Stimulated activated CD4-positive, alpha-beta T cell treated with anti-CD3 and anti-CD28 coated beads, Interleukin-2, amount 100 ng/mL, for 48 hours (primary cell): ENCODE measurements around the gene MOV10L1.
"Not testable (repeated sequence)": the region's sequence is repeated elsewhere in the genome, so short reads cannot be mapped to it uniquely, and the experiment has no call there.

Source experiments
- DNase-seq, 2 donors: peaks; one replicate each; pipeline ENCODE4 v3.0.0-alpha.2; 2020

The MOV10L1 gene

DNA sequence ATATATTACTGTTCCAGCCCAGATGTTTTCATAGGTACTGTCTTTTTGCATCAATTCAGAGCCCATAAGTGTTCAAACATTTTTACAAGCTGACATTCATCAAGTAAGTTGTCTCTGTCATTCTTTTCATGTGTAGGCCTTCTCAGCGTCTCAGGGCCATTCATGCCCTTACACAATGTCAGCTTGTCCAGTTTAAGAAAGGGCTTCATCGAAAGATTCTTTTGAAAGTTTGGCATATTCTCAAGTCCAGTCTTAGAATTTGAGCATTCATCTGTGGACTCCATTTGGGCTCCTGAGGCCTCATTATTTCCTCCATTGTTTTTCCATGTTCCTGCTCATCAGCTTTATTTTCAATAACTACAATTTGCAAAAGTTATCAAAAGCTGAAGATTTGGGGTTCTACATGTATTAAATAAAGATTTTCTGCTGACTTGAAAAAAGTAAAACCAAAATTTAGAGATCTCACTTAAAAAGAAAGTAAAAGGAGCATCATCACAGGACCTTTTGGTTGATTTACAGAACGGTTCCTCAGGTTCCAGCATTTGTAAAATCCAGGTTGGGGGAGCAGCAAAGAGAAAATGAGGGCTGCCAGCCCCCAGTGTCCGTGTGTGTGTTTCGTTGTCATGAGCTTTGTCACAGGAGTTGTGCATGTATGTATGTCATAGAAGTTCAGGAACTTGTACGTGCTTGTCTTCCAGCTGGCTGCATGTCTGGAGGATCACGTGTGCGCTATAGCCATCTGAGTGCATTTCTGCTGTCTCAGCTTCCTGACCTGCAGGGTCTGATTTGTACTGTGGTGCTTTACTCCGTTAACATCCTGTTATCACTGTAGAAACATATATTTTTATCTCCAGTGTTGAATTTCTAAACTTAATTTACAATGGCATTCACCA, 15.6 kb downstream of the MOV10L1 start:
- DNase-seq: no peak

GRCh38 chr22:50107529-50107928, 17.7 kb downstream of the MOV10L1 start:
- no peak for DNase-seq

DNA sequence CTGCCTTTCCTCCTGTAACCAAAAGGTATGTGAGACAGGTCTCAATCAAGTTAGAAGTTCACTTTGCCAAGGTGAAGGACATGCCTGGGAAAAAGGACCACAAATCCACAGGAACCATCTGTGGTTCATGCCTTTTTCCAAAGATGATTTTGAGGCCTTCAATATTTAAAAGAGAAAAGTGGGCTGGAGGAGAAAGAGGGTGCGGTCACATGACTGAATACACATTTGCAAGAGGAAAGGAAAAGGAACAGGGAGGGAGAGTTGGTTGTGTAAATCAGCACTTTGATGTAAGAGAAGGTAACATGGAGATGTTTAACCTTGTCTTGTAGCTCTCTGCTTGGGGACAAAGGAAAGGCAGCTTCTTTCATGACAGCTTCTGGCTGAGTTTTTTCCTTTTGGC, 21.2 kb downstream of the MOV10L1 start:
- DNase-seq: no peak

DNA sequence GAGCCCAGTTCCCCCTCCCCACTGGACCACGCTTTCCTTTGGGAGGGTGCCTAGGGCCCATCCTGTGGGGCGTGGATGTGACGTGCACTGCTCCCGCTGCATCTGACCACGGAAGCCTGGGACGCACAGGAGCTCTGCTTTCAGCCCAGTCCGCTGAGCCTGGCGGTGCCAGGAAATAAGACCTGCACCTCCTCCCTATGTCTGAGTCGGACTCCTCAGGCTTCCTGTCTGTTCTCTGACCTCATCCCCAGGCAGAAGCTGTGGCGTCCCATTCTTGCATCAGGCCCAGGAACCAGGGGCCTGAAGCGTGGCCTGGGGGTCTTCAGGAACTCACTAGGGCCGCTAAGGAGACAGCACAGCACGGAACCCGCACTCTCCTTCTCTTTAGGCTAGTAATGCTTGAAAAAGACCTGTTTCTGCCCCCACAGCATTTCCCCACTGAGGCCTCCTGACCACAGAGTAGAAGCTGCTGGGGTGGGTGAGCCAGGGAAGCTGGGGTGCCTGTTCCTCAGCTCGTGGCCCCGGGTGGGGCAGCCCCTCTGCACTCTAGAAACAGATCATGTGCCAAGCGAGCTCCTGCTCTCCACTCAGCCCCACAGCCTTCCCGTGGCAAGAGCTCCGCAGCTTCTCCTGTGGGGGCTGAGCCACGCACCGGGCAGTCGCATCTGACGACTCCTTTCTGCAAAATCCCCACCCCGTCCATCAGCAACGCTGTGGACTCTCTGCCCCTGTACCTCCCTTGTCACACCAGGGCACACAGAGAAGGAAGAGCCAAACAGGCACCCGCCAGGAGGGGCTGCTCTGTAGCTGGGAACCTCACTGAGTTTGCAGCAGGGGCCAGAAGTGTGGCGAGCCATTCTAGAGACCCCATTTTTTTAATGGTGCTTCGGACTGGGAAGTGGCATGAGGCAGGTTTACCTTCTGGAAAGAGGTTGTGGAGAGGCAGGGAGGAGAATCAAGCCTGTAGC, 22.6 kb downstream of the MOV10L1 start:
- DNase-seq: no peak

DNA sequence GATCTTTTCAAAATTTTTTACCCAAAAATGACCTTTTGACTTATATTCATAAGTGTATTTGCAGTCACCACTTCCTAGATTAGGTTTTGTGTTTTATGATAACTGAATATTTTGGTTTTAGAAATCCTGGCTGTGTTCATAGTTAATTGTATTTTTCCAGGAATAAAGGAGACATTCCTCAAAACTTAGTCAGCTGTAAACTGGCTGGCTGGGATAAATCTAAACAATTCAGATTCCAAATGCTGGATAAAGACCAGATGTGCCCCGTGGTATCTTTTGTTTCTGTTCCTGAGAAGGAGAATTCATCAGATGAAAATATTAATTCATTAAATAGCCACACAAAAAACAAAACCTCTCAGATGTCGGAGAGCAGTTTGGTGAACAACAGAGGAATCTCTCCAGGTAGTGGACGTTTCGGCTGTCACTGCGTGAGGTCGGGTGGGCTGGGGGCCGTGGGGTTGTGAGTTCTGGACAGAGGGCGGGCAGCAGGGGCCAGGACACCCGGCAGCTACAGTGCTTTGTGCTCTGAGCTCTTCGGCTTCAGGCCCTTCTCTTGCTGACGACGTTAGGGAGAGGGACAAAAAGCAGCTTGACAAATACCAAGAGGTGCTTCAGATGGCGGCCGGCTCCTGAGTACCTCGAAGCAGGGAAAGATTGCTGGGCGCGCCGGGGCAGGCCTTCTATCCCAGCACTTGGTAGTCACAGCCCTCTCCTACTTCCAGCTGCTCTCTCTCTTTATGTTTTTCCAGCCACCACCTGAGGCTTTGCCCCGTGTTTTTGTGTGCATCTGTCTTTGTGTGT, 24.6 kb downstream of the MOV10L1 start:
- DNase-seq: no peak

DNA sequence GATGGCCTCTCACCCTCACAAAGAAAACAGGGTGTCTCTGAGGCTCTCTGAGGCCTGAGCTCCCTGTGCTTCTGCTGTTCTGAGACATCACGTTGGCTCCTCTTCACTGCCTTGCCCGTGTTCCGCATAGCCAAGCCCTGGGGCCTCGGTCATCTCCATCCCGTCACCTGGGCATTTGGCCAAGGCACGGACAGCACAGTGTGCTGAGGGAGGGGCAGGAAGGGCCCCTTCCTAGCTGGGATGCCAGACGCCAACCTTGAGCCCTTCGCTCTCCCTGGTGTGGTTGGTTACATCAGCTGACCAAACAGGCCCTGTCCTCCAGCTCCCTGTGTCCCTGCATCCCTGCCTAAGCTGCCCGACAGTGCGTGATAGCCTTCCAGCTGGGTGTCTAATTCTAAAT, 25.9 kb downstream of the MOV10L1 start:
- DNase-seq: no peak

DNA sequence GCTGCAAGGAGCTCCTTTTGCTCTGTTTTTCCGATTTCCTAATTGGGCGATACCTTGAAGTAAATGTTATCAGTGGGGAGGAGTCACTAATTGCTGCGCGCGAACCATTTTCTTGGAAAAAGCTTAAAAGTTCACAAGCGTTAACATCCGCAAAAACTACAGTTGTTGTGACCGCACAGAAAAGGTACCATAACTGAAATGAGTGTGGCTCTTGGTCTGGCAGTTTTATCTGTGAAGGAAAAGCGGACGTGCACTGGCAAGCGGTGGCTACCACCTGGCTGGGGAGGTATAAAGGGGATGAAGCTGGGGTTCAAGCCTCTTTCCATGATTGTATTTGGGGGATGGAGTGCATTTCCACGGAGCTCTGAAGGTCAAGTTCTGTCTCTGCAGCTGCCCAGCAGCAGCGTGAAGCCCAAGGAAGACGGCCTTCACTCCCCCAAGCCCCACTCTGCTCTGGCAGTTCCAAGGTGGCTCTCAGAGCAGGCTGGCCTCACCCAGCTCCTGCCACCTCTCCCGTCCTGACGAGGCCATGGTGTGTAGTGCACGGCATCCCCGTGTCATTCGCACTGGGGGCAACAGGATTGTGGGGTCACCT, 27.5 kb downstream of the MOV10L1 start:
- DNase-seq: no peak

DNA sequence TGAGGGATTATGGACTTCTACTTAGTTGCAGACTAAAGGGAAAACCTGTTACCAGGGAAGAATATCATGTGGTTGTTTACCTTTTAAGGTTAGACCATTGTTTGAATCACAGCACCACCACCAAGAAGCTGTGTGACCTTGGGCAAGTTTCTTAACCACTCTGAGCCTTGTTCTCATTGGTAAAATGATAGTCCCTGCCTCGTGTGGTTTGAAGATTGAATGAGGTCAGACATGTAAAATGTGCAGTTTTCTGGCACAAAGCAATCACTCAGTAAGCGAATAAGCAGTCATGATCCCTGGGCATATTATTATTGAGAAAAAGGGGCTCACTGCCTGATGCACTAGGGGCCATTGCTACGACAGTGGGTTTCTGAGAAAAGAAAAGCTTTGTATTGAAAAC, 28.3 kb downstream of the MOV10L1 start:
- DNase-seq: no peak

- DNase-seq: no peak
Measured at GRCh38 chr22:50118557-50119168, 28.9 kb downstream of the MOV10L1 start.

DNA sequence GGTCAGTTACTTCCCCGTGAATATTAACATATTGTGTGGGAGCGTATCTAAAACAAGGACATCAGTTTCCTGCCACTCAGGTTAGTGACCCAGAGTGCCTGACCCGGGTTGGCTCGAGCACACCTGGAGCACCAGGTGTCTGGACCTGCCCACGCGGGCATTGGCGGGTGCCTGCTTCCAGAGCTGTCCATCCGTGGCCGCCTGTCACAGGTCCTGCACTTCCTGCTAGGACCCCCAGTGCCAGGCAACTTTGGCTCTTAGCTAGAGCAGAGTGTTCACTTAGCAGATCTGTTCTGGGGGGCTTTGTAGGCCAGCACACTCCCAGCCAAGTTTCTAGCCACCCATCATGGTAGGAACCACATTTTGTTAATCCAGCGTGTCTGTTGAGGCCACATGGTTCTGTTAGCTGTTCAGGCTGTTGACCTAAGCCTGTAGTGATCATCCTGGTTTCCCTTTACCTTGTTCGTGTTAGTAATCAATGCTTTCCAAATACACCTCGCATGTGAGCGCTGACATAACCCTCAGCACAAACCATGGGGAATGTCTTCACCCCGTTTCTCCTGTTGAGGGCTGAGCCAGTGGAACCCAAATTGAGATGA, 29.5 kb downstream of the MOV10L1 start:
- DNase-seq: no peak

DNA sequence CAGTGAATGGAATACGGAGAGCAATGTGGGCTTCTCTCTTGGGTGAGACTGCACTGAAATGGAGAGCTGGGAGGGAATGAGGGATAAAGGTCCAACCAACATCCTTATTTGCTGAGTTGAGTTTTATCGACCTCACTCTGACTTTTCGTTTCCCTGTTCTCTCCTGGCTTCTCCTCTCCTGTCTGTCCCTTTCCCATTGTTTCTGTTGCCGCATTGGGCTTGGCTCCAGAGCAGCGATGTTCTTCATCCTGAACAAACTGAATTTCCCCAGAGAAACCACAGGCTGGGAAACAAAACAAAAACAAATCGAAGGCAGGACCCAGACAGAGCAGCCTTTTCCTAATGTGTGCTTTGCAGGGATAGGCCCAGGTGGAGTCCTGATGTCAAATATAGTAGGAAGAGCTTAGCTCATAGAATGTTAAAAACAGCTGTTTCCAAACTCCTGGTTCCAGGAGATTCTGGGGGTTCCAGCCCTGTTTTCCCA, 30.0 kb downstream of the MOV10L1 start:
- no peak for DNase-seq

DNA sequence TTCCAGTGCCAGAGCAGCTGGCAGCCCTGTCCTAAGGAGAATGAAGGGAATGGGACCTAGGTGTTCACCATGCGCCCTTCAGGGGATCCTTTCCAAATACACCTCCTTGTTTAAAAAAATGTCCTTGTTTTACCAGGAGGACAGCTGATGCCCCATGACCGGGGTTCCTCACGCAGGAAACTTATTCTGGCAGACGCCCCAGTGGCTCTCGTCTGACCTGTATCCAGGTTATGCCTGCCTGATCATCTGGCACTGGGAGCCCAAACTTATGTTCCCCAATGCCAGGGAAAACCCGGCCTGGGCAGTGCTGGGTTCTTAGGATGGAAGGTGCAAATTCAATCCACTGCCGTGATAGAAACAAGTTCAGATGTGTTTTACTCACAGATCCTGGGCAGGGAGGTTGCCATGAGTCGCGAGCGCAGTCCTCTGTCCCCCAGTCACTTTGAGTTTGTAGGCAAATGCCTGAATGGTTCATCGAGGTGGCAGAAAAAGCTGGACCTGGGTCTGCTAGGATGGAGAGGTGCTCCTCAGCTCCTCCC, 31.5 kb downstream of the MOV10L1 start:
- no peak for DNase-seq

DNA sequence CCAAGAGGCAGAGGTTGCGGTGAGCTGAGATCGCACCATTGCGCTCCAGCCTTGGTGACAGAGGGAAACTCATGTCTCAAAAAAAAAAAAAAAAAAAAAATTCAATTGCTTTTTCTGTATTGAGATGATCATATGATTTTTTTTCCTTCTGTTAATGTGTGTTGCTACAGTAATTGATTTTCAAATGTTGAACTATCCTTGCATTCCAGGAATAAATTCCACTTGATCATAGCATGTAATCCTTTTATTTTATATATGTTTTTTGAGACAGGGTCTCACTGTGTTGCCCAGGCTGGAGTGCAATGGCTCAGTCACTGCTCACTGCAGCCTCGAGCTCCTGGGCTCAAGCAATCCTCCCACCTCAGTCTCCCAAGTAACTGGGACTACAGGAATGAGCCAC, 33.3 kb downstream of the MOV10L1 start:
- no peak for DNase-seq

- no peak for DNase-seq
Measured at GRCh38 chr22:50125029-50125428, 35.2 kb downstream of the MOV10L1 start.

GRCh38 chr22:50129121-50129736, 39.4 kb downstream of the MOV10L1 start:
- no peak for DNase-seq

DNA sequence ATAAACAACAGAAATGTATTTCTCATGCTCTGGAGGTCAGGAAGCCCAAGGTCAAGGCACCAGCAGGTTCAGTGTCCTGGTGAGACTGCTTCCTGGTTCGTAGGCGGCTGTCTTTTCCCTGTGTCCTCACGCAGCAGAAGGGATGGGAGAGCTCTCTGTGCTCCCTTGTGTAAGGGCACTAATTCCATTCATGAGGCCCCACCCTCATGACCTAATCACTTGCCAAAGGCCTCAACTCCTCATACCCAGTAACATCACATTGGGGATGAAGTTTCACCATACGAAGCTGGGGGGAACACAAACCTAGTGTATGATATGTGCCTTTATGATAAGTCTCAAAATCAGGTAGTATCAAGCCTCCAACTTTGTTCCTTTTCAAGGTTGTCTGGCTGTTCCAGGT, 42.1 kb downstream of the MOV10L1 start:
- DNase-seq: no peak

DNA sequence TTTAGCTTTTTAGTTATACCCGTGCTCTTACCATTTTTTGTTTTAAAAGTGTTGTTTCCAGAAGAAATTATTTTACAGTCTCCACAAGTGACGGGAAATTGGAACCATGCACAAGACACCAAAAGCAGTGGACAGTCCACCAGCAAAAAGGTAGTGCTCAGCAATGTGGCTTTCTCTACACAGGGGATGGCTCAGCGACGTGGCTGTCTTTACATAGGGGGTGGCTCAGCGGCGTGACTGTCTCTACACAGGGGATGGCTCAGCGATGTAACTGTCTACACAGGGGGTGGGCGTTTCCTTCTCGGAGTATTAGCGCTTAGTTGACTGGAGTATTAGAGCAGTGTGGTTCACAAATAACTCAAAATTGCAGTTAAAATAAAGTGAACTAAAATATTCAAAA, 44.7 kb downstream of the MOV10L1 start:
- DNase-seq: no peak

- DNase-seq: no peak
Measured at GRCh38 chr22:50136581-50137015, 46.8 kb downstream of the MOV10L1 start.

DNA sequence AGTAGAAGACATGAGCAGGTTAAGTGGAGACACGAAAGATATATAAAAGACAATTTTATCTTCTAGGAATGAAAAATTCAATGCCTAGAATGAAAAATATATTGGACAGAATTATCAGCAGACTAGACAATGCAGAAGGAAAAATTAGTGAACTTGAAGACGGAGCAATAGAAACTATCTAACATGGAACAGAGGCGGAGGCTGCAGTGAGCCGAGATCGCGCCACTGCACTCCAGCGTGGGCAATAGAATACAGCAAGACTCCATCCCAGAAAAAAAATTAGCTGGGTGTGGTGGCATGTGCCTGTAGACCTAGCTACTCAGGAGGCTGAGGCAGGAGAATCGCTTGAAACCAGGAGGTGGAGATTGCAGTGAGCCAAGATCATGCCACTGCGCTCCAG, 47.5 kb downstream of the MOV10L1 start:
- not testable (repeated sequence) for DNase-seq

DNA sequence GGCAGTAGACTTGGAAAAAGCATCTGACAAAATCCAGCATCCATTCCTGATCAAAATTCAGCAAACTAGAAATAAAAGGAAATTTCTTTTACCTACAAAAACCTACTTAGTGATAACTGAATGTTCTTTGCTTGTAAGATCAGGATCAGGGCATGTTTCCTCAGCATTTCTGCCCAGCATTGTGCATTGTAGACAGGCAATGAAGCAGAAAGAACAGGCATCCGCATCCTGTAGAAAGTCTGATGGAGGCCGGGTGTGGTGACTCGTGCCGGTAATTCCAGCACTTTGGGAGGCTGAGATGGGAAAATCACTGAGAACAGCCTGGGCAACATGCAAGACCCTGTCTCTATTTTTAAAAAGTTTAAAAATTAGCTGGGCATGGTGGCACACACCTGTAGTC, 48.2 kb downstream of the MOV10L1 start:
- DNase-seq: no peak

GRCh38 chr22:50138988-50139387, 49.2 kb downstream of the MOV10L1 start:
- DNase-seq: no peak
